GM23338 (cell line): ENCODE results near the gene MRPS31. TPM values are rescaled to one million over a fixed set of nuclear protein-coding genes. Genes with fewer than 3 reads are reported as not detected.

Experiments
- ATAC-seq: fragments of 200-7000 bp; cut with Tn5 transposase; 3 replicates; pipeline ENCODE4 v1.9.1; 2020
- DNase-seq: peaks from one replicate; pipeline ENCODE4 v3.0.0-alpha.2; 2015; ENCODE audit warnings: low spot score
- H2AFZ ChIP-seq: fragments of 200-600 bp; sonication (generic); 2 replicates; pipeline ENCODE4 v1.8.0; 2016; ENCODE audit warnings: antibody characterized with exemption, mild to moderate bottlenecking, moderate library complexity
- H3F3A ChIP-seq: fragments of 200-600 bp; sonication (generic); replicated peaks from 2 replicates; pipeline ENCODE4 v1.8.0; 2017; ENCODE audit warnings: antibody characterized with exemption, mixed run types, low read depth
- H3K27ac ChIP-seq: fragments of 200-600 bp; sonication (generic); 2 replicates; pipeline ENCODE4 v1.6.1; 2016; ENCODE audit warnings: low read depth
- H3K27me3 ChIP-seq: fragments of 200-600 bp; sonication (generic); 2 replicates; pipeline ENCODE4 v1.8.0; 2016; ENCODE audit warnings: mild to moderate bottlenecking, mixed run types, moderate library complexity; ENCODE audit not compliant: insufficient read depth
- H3K36me3 ChIP-seq: fragments of 200-600 bp; sonication (generic); 2 replicates; pipeline ENCODE4 v1.8.0; 2016; ENCODE audit warnings: mild to moderate bottlenecking; ENCODE audit not compliant: insufficient read depth
- H3K4me1 ChIP-seq: fragments of 200-600 bp; sonication (generic); 2 replicates; pipeline ENCODE4 v1.8.0; 2016; ENCODE audit warnings: mild to moderate bottlenecking, moderate library complexity; ENCODE audit not compliant: insufficient read depth
- H3K4me2 ChIP-seq: fragments of 200-600 bp; sonication (generic); 2 replicates; pipeline ENCODE4 v1.7.1; 2017; ENCODE audit warnings: mixed run types
- H3K4me3 ChIP-seq: fragments of 200-600 bp; sonication (generic); 2 replicates; pipeline ENCODE4 v1.6.1; 2016; ENCODE audit warnings: mixed run types
- H3K79me2 ChIP-seq: fragments of 200-600 bp; sonication (generic); replicated peaks from 2 replicates; pipeline ENCODE4 v1.8.0; 2017; ENCODE audit warnings: mild to moderate bottlenecking; ENCODE audit not compliant: insufficient read depth
- H3K9me2 ChIP-seq: fragments of 200-600 bp; sonication (generic); 2 replicates; pipeline ENCODE4 v1.8.0; 2017; ENCODE audit not compliant: insufficient read depth
- H4K20me1 ChIP-seq: fragments of 200-600 bp; sonication (generic); replicated peaks from 2 replicates; pipeline ENCODE4 v1.8.0; 2017; ENCODE audit warnings: mild to moderate bottlenecking; ENCODE audit not compliant: insufficient read depth
- H3K27ac Mint-ChIP-seq: 2 replicates; pipeline ENCODE4 v1.8.0; 2020; ENCODE audit warnings: inconsistent platforms, mild to moderate bottlenecking, moderate library complexity, mixed read lengths
- H3K27me3 Mint-ChIP-seq: 3 replicates; pipeline ENCODE4 v1.8.0; 2022; ENCODE audit warnings: low read depth, mild to moderate bottlenecking, moderate library complexity, mixed read lengths, inconsistent platforms; ENCODE audit not compliant: insufficient read depth, poor library complexity
- H3K36me3 Mint-ChIP-seq: 3 replicates; pipeline ENCODE4 v1.8.0; 2021; ENCODE audit warnings: low read depth, mild to moderate bottlenecking, inconsistent platforms, moderate library complexity, mixed read lengths
- H3K4me1 Mint-ChIP-seq: 3 replicates; pipeline ENCODE4 v1.8.0; 2020; ENCODE audit warnings: mild to moderate bottlenecking, inconsistent platforms, mixed read lengths
- H3K4me3 Mint-ChIP-seq: 3 replicates; pipeline ENCODE4 v1.8.0; 2021; ENCODE audit warnings: moderate library complexity, mild to moderate bottlenecking, inconsistent platforms, mixed read lengths
- H3K9me3 Mint-ChIP-seq: 3 replicates; pipeline ENCODE4 v1.8.0; 2020; ENCODE audit warnings: moderate library complexity, mild to moderate bottlenecking, inconsistent platforms, mixed read lengths
- CREB1 ChIP-seq: fragments of 250-450 bp; sonication (Bioruptor Pico); IDR thresholded peaks from 2 replicates; pipeline ENCODE4 v1.5.0; 2020; ENCODE audit warnings: low read depth, mild to moderate bottlenecking, moderate library complexity
- CTCF ChIP-seq, 2 experiments: fragments of 200-600 bp in 1 of 2; sonication (generic) in 1 of 2; conservative IDR thresholded peaks; 2 replicates each; pipeline versions ENCODE4 v1.5.1 to v1.6.1; 2016 to 2017; ENCODE audit warnings: antibody characterized with exemption in 2 of 2, low read depth in 2 of 2, mild to moderate bottlenecking in 2 of 2, moderate library complexity in 1 of 2
- EZH2 ChIP-seq: fragments of 200-600 bp; sonication (generic); IDR thresholded peaks from one replicate; pipeline ENCODE4 v1.8.0; 2017; ENCODE audit warnings: antibody characterized with exemption, mild to moderate bottlenecking, low read depth; ENCODE audit not compliant: unreplicated experiment
- EZH2phosphoT487 ChIP-seq: fragments of 200-600 bp; sonication (generic); IDR thresholded peaks from one replicate; pipeline ENCODE4 v1.8.1; 2018; ENCODE audit warnings: antibody characterized with exemption; ENCODE audit not compliant: unreplicated experiment
- JUNB ChIP-seq: IDR thresholded peaks from one replicate; pipeline ENCODE4 v1.6.1; 2016; ENCODE audit warnings: antibody characterized with exemption; ENCODE audit not compliant: unreplicated experiment
- NANOG ChIP-seq: IDR thresholded peaks from 2 replicates; pipeline ENCODE4 v1.6.1; 2016; ENCODE audit warnings: antibody characterized with exemption, borderline replicate concordance
- POLR2AphosphoS5 ChIP-seq: IDR thresholded peaks from 2 replicates; pipeline ENCODE4 v1.6.1; 2016; ENCODE audit warnings: antibody characterized with exemption, low read depth
- STAT1 ChIP-seq: IDR thresholded peaks from one replicate; pipeline ENCODE4 v1.6.1; 2016; ENCODE audit warnings: antibody characterized with exemption; ENCODE audit not compliant: unreplicated experiment
- ZNF114 ChIP-seq: fragments of 250-450 bp; sonication (Bioruptor Pico); IDR thresholded peaks from 2 replicates; pipeline ENCODE4 v1.5.0; 2020; ENCODE audit warnings: mild to moderate bottlenecking, moderate library complexity
- ZNF331 ChIP-seq: fragments of 250-450 bp; sonication (Bioruptor Pico); IDR thresholded peaks from 2 replicates; pipeline ENCODE4 v1.5.0; 2020; ENCODE audit warnings: low read depth, mild to moderate bottlenecking, moderate library complexity
- polyA plus RNA-seq: library from polyadenylated mRNA; unstranded; fragments of >200 nt; fragmentation: Nextera tagmentation; extraction: Ambion mirVana; gene quantifications from 2 replicates; pipeline ENCODE4 v1.2.1, GENCODE V29; 2016
- total RNA-seq: library from RNA; depleted of rRNA; stranded (reverse); fragments of >200 nt; shearing (Covaris generic); gene quantifications from 2 replicates; pipeline ENCODE4 v1.2.3, GENCODE V29; 2014
- TF ChIP-seq, protein P1 (sequence below): IDR thresholded peaks from one replicate; pipeline ENCODE4 v1.6.1; 2018; ENCODE audit warnings: antibody characterized with exemption; ENCODE audit not compliant: unreplicated experiment
- TF ChIP-seq, protein P2 (sequence below): fragments of 250-450 bp; sonication (Bioruptor Pico); IDR thresholded peaks from 2 replicates; pipeline ENCODE4 v1.5.0; 2020; ENCODE audit warnings: mild to moderate bottlenecking, moderate library complexity
- TF ChIP-seq, protein P3 (sequence below): IDR thresholded peaks from 2 replicates; pipeline ENCODE4 v1.6.1; 2016; ENCODE audit warnings: antibody characterized with exemption

Gene MRPS31
- total and polyA plus RNA-seq, 2 experiments from 2014 or later: 26.8 to 62.7 TPM

DNA sequence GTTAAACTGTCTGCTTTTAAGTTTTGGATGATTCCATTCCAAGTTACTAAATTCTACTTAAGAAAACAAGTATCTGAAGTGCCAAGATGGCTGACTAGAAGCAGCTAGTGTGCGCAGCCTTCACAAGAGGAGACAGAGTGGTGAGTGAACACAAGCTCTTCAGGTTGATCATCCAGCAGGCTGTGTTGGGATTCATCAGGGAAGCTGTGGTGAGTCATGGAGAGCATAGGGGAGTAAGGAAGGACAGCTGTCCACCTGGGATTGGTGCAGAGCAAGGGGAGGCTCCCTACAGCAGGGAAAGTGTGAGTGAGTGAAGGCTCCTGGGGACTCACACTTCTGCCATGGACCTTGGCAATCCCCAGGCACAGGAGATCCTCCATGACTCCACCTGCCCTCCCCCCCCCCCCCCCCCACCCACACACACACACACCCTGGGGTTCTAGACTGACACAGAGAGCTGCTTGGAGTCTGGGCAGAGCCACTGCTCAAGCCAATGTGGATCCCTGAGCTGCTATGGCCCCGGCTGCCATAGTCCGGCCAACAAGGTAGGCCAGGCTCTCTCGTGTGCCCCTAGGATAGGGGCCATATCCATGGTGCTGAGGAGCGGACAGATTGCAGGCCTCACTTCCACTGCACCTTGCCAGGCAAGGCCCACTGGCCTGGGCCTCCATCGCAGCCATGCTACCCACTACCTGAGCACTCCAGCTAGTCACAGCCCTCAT is 41.9 kb upstream of the MRPS31 start:
- no peaks in the 10 kb centered on the region for H3K27me3 Mint-ChIP-seq
- TF ChIP-seq STAT1 (no peak), JUNB (no peak), CTCF (conservative IDR thresholded peaks at IDR 0.05; ENCODE audit: low read depth in 2 of 2) (no peak), NANOG (no peak), CREB1 (CRISPR knock-in tag) (no peak), EZH2 (no peak), POLR2AphosphoS5 (no peak), ZNF331 (CRISPR knock-in tag) (no peak), EZH2phosphoT487 (no peak), ZNF114 (no peak)
- TF ChIP-seq, protein P1, sequence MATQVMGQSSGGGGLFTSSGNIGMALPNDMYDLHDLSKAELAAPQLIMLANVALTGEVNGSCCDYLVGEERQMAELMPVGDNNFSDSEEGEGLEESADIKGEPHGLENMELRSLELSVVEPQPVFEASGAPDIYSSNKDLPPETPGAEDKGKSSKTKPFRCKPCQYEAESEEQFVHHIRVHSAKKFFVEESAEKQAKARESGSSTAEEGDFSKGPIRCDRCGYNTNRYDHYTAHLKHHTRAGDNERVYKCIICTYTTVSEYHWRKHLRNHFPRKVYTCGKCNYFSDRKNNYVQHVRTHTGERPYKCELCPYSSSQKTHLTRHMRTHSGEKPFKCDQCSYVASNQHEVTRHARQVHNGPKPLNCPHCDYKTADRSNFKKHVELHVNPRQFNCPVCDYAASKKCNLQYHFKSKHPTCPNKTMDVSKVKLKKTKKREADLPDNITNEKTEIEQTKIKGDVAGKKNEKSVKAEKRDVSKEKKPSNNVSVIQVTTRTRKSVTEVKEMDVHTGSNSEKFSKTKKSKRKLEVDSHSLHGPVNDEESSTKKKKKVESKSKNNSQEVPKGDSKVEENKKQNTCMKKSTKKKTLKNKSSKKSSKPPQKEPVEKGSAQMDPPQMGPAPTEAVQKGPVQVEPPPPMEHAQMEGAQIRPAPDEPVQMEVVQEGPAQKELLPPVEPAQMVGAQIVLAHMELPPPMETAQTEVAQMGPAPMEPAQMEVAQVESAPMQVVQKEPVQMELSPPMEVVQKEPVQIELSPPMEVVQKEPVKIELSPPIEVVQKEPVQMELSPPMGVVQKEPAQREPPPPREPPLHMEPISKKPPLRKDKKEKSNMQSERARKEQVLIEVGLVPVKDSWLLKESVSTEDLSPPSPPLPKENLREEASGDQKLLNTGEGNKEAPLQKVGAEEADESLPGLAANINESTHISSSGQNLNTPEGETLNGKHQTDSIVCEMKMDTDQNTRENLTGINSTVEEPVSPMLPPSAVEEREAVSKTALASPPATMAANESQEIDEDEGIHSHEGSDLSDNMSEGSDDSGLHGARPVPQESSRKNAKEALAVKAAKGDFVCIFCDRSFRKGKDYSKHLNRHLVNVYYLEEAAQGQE: no peak
- TF ChIP-seq, protein P2, sequence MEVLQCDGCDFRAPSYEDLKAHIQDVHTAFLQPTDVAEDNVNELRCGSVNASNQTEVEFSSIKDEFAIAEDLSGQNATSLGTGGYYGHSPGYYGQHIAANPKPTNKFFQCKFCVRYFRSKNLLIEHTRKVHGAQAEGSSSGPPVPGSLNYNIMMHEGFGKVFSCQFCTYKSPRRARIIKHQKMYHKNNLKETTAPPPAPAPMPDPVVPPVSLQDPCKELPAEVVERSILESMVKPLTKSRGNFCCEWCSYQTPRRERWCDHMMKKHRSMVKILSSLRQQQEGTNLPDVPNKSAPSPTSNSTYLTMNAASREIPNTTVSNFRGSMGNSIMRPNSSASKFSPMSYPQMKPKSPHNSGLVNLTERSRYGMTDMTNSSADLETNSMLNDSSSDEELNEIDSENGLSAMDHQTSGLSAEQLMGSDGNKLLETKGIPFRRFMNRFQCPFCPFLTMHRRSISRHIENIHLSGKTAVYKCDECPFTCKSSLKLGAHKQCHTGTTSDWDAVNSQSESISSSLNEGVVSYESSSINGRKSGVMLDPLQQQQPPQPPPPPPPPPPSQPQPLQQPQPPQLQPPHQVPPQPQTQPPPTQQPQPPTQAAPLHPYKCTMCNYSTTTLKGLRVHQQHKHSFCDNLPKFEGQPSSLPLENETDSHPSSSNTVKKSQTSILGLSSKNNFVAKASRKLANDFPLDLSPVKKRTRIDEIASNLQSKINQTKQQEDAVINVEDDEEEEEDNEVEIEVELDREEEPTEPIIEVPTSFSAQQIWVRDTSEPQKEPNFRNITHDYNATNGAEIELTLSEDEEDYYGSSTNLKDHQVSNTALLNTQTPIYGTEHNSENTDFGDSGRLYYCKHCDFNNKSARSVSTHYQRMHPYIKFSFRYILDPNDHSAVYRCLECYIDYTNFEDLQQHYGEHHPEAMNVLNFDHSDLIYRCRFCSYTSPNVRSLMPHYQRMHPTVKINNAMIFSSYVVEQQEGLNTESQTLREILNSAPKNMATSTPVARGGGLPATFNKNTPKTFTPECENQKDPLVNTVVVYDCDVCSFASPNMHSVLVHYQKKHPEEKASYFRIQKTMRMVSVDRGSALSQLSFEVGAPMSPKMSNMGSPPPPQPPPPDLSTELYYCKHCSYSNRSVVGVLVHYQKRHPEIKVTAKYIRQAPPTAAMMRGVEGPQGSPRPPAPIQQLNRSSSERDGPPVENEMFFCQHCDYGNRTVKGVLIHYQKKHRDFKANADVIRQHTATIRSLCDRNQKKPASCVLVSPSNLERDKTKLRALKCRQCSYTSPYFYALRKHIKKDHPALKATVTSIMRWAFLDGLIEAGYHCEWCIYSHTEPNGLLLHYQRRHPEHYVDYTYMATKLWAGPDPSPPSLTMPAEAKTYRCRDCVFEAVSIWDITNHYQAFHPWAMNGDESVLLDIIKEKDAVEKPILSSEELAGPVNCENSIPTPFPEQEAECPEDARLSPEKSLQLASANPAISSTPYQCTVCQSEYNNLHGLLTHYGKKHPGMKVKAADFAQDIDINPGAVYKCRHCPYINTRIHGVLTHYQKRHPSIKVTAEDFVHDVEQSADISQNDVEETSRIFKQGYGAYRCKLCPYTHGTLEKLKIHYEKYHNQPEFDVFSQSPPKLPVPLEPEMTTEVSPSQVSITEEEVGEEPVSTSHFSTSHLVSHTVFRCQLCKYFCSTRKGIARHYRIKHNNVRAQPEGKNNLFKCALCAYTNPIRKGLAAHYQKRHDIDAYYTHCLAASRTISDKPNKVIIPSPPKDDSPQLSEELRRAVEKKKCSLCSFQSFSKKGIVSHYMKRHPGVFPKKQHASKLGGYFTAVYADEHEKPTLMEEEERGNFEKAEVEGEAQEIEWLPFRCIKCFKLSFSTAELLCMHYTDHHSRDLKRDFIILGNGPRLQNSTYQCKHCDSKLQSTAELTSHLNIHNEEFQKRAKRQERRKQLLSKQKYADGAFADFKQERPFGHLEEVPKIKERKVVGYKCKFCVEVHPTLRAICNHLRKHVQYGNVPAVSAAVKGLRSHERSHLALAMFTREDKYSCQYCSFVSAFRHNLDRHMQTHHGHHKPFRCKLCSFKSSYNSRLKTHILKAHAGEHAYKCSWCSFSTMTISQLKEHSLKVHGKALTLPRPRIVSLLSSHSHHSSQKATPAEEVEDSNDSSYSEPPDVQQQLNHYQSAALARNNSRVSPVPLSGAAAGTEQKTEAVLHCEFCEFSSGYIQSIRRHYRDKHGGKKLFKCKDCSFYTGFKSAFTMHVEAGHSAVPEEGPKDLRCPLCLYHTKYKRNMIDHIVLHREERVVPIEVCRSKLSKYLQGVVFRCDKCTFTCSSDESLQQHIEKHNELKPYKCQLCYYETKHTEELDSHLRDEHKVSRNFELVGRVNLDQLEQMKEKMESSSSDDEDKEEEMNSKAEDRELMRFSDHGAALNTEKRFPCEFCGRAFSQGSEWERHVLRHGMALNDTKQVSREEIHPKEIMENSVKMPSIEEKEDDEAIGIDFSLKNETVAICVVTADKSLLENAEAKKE: no peak
- TF ChIP-seq, protein P3, sequence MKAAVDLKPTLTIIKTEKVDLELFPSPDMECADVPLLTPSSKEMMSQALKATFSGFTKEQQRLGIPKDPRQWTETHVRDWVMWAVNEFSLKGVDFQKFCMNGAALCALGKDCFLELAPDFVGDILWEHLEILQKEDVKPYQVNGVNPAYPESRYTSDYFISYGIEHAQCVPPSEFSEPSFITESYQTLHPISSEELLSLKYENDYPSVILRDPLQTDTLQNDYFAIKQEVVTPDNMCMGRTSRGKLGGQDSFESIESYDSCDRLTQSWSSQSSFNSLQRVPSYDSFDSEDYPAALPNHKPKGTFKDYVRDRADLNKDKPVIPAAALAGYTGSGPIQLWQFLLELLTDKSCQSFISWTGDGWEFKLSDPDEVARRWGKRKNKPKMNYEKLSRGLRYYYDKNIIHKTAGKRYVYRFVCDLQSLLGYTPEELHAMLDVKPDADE: no peak
- no peaks in the 10 kb centered on the region for H3K4me1 ChIP-seq
- no peak overlapping the region for H3K4me2 ChIP-seq
- DNase-seq: no peak
- H3K27me3 ChIP-seq: no peaks in the 10 kb centered on the region
- H3K4me3 ChIP-seq: no peak overlapping the region
- no peaks in the 10 kb centered on the region for H3F3A ChIP-seq
- no peaks in the 10 kb centered on the region for H3K79me2 ChIP-seq
- no peak overlapping the region for H3K27ac ChIP-seq
- H3K9me2 ChIP-seq: no peaks in the 10 kb centered on the region
- H3K9me3 Mint-ChIP-seq: peaks cover 18% of the 10 kb centered on the region; the same call in 2 of the 3 replicates
- H3K27ac Mint-ChIP-seq: no peak overlapping the region
- no peak overlapping the region for H2AFZ ChIP-seq
- H3K36me3 ChIP-seq: no peaks in the 10 kb centered on the region
- H3K36me3 Mint-ChIP-seq: peaks cover 57% of the 10 kb centered on the region
- no peaks in the 10 kb centered on the region for H4K20me1 ChIP-seq
- no peak for ATAC-seq
- no peaks in the 10 kb centered on the region for H3K4me1 Mint-ChIP-seq
- H3K4me3 Mint-ChIP-seq: no peak overlapping the region
